ENCODE data around the gene ATP11C.

- TF ChIP-seq CTCF (IDR thresholded peaks at IDR 0.05 in 2 of 3, conservative IDR thresholded peaks at IDR 0.05 in 1 of 3; ENCODE audit: insufficient read depth in 2 of 3, low read depth in 1 of 3, low read length in 3 of 3), result no peak
- TF ChIP-seq U2AF1 (optimal IDR thresholded peaks at IDR 0.05; ENCODE audit: low read depth, low read length), result no peak
- no peak for TF ChIP-seq ZNF696 (CRISPR knock-in tag; conservative IDR thresholded peaks at IDR 0.05)
- no peak for TF ChIP-seq FOS (IDR thresholded peaks at IDR 0.05; ENCODE audit: extremely low read depth, insufficient read length)
- no peak for TF ChIP-seq NFIC (IDR thresholded peaks at IDR 0.05)
- TF ChIP-seq SMARCC2 (IDR thresholded peaks at IDR 0.05; ENCODE audit: low read depth), result no peak
- no peak for TF ChIP-seq HDAC1 (IDR thresholded peaks at IDR 0.05)
- TF ChIP-seq ZNF232 (CRISPR knock-in tag; IDR thresholded peaks at IDR 0.05), result no peak
- TF ChIP-seq, protein P1, sequence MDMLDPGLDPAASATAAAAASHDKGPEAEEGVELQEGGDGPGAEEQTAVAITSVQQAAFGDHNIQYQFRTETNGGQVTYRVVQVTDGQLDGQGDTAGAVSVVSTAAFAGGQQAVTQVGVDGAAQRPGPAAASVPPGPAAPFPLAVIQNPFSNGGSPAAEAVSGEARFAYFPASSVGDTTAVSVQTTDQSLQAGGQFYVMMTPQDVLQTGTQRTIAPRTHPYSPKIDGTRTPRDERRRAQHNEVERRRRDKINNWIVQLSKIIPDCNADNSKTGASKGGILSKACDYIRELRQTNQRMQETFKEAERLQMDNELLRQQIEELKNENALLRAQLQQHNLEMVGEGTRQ (CRISPR knock-in tag; IDR thresholded peaks at IDR 0.05), result no peak
These were observed 23.1 kb downstream of the ATP11C start for GRCh38 chrX:139909712-139910111.

All from K562 (cell line).